Cardiac muscle cell (in vitro differentiated cells and primary cell): Measurements from ENCODE around the gene CDK18. TPM values are rescaled to one million over a fixed set of nuclear protein-coding genes. Genes with fewer than 3 reads are reported as not detected.

ENCODE experiments used
- DNase-seq, 2 donors: peaks; one replicate each; pipeline versions ENCODE4 v3.0.0 to v3.0.0-alpha.2; 2010 to 2017; ENCODE audit warnings: low read depth in 1 of 2, low spot score in 1 of 2
- H3K27ac ChIP-seq: fragments of 200-600 bp; sonication (generic); 2 replicates; pipeline ENCODE4 v1.5.1; 2016
- H3K27me3 ChIP-seq: fragments of 200-600 bp; sonication (generic); 2 replicates; pipeline ENCODE4 v1.6.0; 2016; ENCODE audit warnings: control low read depth
- H3K36me3 ChIP-seq: fragments of 200-600 bp; sonication (generic); 2 replicates; pipeline ENCODE4 v1.5.1; 2016; ENCODE audit warnings: control low read depth
- H3K4me1 ChIP-seq: fragments of 200-600 bp; sonication (generic); 2 replicates; pipeline ENCODE4 v1.8.1; 2017; ENCODE audit warnings: low read depth, mild to moderate bottlenecking, mixed run types
- H3K4me3 ChIP-seq: fragments of 200-600 bp; sonication (generic); 2 replicates; pipeline ENCODE4 v1.5.1; 2016; ENCODE audit warnings: mild to moderate bottlenecking
- H3K9me3 ChIP-seq: fragments of 200-600 bp; sonication (generic); 2 replicates; pipeline ENCODE4 v1.5.1; 2017; ENCODE audit warnings: low read depth, mild to moderate bottlenecking, control low read depth
- polyA plus RNA-seq: library from polyadenylated mRNA; unstranded; fragments of >200 nt; fragmentation: Nextera tagmentation; extraction: Ambion mirVana; gene quantifications from 2 replicates; pipeline ENCODE4 v1.2.1, GENCODE V29; 2016
- total RNA-seq: library from RNA; depleted of rRNA; stranded (reverse); fragments of >200 nt; gene quantifications from 2 replicates; pipeline ENCODE4 v1.2.3, GENCODE V29; 2016
- TF ChIP-seq, protein P1 (sequence below): IDR thresholded peaks from 2 replicates; pipeline ENCODE4 v1.5.1; 2012; ENCODE audit warnings: low read depth, mild to moderate bottlenecking, low read length

Gene CDK18
- total and polyA plus RNA-seq, 2 experiments from 2014 or later: 29.8 to 42.0 TPM

DNA sequence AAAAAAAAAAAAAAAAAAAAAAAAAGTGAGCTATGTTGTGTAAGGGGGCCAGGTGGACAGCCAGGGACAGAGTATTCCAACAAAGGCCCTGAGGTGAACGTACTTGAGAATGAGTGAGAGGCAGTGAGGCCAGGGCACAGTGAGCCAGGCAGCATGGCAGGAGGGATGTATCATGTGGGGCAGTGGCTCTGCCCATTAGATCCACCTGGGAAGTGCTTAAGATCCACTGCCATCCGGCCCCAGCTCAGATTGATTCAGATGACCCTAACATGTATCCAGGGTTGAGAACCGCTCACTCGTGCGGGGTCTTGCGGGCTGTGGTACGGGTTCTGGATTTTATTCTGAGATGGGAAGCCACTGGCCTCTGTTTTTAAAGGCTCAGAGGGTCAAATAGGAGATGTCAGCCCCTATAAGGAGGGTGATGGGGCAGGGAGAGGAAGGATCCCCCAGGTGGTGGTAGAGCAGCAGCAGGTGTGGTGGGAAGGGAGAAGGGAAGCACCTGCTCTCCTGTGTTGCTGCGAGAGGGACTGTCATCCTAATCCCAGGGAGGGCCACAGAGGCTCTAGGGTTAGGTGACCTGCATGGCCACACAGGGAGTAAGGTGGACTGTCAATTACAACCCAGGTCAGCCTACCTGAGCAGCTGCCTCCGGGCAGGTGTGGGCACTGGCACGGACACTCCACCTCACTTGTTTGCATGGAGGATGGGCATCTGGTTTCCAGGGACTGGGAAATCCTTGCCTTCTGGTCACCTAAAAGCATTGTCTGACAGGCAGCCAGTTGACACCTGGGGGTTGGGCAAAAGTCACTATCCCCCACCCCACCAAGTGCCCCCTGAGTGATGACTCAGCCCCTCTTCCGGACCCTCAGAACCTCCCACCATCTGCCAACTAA, 31.6 kb downstream of the CDK18 start:
- Histone ChIP-seq H3K4me1 (no peaks in the 10 kb centered on the region), H3K36me3 (no peaks in the 10 kb centered on the region), H3K9me3 (no peaks in the 10 kb centered on the region), H3K4me3 (no peak overlapping the region), H3K27ac (no peak overlapping the region), H3K27me3 (no peaks in the 10 kb centered on the region)
- TF ChIP-seq, protein P1, sequence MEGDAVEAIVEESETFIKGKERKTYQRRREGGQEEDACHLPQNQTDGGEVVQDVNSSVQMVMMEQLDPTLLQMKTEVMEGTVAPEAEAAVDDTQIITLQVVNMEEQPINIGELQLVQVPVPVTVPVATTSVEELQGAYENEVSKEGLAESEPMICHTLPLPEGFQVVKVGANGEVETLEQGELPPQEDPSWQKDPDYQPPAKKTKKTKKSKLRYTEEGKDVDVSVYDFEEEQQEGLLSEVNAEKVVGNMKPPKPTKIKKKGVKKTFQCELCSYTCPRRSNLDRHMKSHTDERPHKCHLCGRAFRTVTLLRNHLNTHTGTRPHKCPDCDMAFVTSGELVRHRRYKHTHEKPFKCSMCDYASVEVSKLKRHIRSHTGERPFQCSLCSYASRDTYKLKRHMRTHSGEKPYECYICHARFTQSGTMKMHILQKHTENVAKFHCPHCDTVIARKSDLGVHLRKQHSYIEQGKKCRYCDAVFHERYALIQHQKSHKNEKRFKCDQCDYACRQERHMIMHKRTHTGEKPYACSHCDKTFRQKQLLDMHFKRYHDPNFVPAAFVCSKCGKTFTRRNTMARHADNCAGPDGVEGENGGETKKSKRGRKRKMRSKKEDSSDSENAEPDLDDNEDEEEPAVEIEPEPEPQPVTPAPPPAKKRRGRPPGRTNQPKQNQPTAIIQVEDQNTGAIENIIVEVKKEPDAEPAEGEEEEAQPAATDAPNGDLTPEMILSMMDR: no peak
- no peak for DNase-seq

DNA sequence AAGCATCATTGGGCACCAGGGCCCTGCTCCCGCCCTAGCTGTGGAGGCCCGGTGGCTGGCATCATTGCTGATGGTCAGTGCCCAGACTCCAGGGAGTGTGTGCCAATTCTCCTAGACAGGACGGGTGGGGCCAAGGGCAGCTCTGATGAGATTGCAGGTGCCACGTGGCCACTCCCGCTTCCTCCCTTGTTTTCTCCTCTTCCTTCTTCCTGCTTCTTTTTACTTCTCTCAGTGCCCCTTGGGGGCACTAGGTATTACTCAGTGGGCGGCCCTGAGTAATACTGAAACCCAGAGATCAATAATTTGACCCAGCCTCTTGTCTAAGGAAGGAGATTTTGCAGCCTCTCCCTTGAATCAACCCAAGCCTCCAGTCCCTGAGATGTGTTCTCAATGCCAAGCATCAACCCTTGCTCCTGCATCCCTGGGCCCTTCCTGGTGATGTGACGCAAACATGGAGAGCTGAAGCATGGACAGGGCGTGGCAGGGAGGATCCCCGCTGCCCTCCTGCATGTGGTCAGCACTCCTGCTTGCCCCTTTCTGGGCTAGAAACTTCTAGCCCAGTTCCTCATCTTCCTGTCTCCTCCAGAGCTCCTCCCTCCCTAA, 32.4 kb downstream of the CDK18 start:
- DNase-seq: no peak
- Histone ChIP-seq H3K4me1 (no peaks in the 10 kb centered on the region), H3K27me3 (no peaks in the 10 kb centered on the region), H3K4me3 (no peak overlapping the region), H3K9me3 (no peaks in the 10 kb centered on the region), H3K36me3 (no peaks in the 10 kb centered on the region), H3K27ac (no peak overlapping the region)
- TF ChIP-seq, protein P1: no peak

DNA sequence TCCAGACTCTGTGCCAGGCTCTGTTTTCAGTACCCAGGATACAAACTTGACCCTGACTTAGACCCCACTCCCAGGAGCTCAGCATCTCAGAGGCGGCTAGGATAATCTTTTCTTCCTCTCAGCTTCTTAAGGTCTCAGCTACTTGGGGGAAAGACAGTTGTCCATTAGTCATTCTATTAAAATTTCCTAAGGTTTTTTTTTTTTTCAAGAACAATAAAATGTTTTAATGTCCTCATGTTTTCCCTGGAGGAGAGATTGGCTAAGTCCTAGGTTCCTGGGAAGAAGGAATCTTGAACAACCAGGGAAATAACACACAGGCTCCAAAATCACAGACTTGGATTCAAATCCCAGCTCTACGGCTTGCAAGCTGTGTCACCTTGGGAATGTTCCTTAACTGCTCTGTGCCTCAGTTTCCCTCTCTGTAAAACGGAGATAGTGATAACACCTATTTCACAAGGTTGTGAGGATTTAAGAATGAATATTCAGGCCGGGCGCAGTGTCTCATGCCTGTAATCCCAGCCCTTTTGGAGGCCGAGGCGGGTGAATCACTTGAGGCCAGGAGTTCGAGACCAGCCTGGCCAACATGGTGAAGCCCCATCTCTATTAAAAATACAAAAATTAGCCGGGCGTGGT, 33.0 kb downstream of the CDK18 start:
- Histone ChIP-seq H3K9me3 (no peaks in the 10 kb centered on the region), H3K4me1 (no peaks in the 10 kb centered on the region), H3K4me3 (no peak overlapping the region), H3K36me3 (no peaks in the 10 kb centered on the region), H3K27ac (no peak overlapping the region), H3K27me3 (no peaks in the 10 kb centered on the region)
- peak in 1 of 2 donors; percentile 28 for DNase-seq
- TF ChIP-seq, protein P1: no peak

DNA sequence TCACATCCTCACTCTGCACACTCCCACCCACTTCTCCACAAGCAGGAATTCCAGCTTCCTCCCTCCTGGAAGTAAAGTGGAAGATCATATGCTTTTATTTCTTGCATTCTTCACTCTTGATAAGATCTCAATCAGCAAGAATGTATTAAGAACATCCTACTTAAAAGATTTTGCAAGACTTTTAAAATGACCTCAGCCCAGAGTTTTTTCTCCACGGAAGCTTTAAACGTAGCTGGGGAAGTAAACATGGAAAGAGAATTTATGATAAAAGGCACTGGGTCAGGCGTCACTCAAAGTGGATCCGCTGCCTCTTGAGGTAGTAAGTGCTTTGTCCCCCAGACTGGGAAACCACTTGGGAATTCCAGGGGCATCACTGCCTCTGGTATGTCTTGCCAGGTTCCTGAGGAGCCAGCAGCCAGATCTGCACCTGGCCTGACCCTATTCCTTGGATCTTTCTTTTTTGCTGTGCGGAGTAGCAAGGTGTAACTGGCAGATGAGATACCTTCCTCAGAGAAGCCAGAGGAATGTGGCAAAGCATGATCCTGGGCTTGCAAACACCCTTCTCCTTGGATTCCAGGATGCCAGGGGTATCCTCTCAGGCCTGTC, 33.9 kb downstream of the CDK18 start:
- peak in 1 of 2 donors; percentile 34 for DNase-seq
- TF ChIP-seq, protein P1: no peak
- no peak overlapping the region for H3K4me3 ChIP-seq

DNA sequence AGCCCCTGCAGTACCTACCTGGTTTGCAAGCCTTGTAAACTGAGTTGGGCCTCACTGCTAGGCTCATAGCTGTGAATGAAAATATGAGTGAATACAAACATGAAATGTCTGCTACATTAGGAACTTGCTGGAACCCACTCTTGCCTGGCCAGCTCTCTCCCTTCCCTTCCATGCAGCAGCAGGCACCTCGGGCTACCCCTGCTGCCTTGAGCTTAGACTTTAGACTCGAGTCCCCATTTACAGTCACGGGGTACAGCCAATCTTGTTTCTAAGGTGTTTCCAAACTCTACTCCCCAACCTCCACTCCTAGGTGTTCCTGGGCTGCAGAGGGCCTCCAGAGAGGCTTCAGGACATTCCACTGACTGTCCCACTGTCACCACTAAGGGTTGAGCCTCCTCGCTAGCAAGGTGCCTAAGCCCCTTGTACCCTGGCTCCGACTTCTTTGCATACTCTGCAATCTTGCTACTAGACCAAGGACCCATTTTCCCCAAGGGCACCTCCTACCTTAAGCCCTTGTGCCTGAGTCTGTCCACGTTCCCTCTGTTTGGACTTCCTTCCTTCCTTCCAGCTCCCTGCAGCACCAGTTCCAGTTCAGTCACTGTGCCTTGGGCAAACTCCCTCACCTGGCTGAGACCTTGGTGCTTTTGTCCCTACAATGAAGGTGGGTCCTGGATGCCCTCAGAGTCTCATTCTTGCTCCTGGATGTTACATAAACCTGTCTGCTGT, 36.9 kb downstream of the CDK18 start:
- no peak for DNase-seq
- Histone ChIP-seq H3K4me3 (no peak overlapping the region), H3K4me1 (no peaks in the 10 kb centered on the region), H3K9me3 (no peaks in the 10 kb centered on the region), H3K27ac (no peak overlapping the region), H3K36me3 (no peaks in the 10 kb centered on the region), H3K27me3 (no peaks in the 10 kb centered on the region)
- TF ChIP-seq, protein P1: no peak

More for the DNA sequence above, 33.9 kb downstream of the CDK18 start:
- Histone ChIP-seq H3K36me3 (no peaks in the 10 kb centered on the region), H3K9me3 (no peaks in the 10 kb centered on the region), H3K27me3 (no peaks in the 10 kb centered on the region), H3K27ac (no peak overlapping the region), H3K4me1 (no peaks in the 10 kb centered on the region)
